Panc1 (cell line): Measurements from ENCODE around the gene CPT2.

Experiments
- POLR2AphosphoS5 ChIP-seq: IDR thresholded peaks from 2 replicates; pipeline ENCODE4 v1.6.1; 2012; ENCODE audit warnings: mild to moderate bottlenecking, low read depth, low read length, moderate library complexity
- TF ChIP-seq, protein P1 (sequence below): fragments of 450-650 bp; IDR thresholded peaks from 2 replicates; pipeline ENCODE4 v1.5.1; 2017; ENCODE audit warnings: mild to moderate bottlenecking
- TF ChIP-seq, protein P2 (sequence below), 2 experiments: IDR thresholded peaks; 2 replicates each; pipeline ENCODE4 v1.6.1; 2011 to 2012; ENCODE audit warnings: low read depth in 2 of 2, control low read depth in 1 of 2, low read length in 1 of 2, mild to moderate bottlenecking in 1 of 2, moderate library complexity in 1 of 2; ENCODE audit not compliant: insufficient read depth in 1 of 2

DNA sequence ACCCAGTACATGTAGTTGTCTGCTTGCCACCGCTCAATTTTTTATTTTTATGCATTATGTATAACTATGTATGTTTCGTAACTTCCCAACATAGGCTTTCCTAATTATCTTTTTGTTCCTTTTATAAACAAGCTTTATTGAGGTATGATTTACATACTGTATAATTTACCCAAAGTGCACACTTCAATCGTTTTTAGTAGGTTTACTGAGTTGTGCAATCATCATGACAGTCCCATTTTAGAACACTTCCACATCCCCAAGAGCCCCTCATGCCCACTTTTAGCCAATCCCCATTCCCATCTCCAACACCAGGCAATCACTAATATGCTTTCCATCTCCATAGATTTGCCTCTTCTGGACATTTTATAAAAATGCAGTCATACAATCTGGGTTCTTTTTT, 39.8 kb upstream of the CPT2 start:
- TF ChIP-seq, protein P1, sequence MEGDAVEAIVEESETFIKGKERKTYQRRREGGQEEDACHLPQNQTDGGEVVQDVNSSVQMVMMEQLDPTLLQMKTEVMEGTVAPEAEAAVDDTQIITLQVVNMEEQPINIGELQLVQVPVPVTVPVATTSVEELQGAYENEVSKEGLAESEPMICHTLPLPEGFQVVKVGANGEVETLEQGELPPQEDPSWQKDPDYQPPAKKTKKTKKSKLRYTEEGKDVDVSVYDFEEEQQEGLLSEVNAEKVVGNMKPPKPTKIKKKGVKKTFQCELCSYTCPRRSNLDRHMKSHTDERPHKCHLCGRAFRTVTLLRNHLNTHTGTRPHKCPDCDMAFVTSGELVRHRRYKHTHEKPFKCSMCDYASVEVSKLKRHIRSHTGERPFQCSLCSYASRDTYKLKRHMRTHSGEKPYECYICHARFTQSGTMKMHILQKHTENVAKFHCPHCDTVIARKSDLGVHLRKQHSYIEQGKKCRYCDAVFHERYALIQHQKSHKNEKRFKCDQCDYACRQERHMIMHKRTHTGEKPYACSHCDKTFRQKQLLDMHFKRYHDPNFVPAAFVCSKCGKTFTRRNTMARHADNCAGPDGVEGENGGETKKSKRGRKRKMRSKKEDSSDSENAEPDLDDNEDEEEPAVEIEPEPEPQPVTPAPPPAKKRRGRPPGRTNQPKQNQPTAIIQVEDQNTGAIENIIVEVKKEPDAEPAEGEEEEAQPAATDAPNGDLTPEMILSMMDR = no peak
- TF ChIP-seq POLR2AphosphoS5 = no peak
- TF ChIP-seq, protein P2, sequence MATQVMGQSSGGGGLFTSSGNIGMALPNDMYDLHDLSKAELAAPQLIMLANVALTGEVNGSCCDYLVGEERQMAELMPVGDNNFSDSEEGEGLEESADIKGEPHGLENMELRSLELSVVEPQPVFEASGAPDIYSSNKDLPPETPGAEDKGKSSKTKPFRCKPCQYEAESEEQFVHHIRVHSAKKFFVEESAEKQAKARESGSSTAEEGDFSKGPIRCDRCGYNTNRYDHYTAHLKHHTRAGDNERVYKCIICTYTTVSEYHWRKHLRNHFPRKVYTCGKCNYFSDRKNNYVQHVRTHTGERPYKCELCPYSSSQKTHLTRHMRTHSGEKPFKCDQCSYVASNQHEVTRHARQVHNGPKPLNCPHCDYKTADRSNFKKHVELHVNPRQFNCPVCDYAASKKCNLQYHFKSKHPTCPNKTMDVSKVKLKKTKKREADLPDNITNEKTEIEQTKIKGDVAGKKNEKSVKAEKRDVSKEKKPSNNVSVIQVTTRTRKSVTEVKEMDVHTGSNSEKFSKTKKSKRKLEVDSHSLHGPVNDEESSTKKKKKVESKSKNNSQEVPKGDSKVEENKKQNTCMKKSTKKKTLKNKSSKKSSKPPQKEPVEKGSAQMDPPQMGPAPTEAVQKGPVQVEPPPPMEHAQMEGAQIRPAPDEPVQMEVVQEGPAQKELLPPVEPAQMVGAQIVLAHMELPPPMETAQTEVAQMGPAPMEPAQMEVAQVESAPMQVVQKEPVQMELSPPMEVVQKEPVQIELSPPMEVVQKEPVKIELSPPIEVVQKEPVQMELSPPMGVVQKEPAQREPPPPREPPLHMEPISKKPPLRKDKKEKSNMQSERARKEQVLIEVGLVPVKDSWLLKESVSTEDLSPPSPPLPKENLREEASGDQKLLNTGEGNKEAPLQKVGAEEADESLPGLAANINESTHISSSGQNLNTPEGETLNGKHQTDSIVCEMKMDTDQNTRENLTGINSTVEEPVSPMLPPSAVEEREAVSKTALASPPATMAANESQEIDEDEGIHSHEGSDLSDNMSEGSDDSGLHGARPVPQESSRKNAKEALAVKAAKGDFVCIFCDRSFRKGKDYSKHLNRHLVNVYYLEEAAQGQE (IDR thresholded peaks at IDR 0.05; ENCODE audit: insufficient read depth in 1 of 2, low read depth in 2 of 2, low read length in 1 of 2) = no peak
